NK-92 treated with Interleukin-12 subunit alpha and Interleukin-12 subunit beta, amount 100 ng/mL, for 24 hours (cell line): ENCODE measurements around the gene CCDC63.

Source experiments
- DNase-seq: peaks from one replicate; lab custom pipeline; 2025; lab: John Stamatoyannopoulos, UW

The CCDC63 gene

GRCh38 chr12:110885152-110885840 is 38.5 kb downstream of the CCDC63 start:
- DNase-seq = no peak

- DNase-seq = no peak
These were observed 41.6 kb downstream of the CCDC63 start for GRCh38 chr12:110888256-110888991.

GRCh38 chr12:110889361-110889760 is 42.6 kb downstream of the CCDC63 start:
- no peak for DNase-seq

GRCh38 chr12:110893956-110894355 is 47.2 kb downstream of the CCDC63 start:
- no peak for DNase-seq

- DNase-seq = no peak
These were observed 49.8 kb downstream of the CCDC63 start for GRCh38 chr12:110896559-110896958.

DNA sequence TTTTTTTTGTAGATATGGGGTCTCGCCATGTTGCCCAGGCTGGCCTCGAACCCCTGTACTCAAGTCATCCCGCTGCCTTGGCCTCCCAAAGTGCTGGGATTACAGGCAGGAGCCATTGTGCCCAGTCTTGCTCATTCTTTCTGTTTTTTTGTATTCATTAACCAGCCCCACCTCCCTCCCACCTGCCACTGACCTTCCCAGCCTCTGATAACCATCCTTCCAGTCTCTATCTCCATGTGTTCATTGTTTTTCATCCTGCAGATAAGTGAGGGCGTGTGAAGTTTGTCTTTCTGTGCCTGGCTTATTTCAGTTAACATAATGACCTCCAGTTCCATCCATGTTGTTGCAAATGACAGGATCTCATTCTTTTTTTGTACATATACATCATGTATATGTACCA is 54.6 kb downstream of the CCDC63 start:
- DNase-seq = no peak

DNA sequence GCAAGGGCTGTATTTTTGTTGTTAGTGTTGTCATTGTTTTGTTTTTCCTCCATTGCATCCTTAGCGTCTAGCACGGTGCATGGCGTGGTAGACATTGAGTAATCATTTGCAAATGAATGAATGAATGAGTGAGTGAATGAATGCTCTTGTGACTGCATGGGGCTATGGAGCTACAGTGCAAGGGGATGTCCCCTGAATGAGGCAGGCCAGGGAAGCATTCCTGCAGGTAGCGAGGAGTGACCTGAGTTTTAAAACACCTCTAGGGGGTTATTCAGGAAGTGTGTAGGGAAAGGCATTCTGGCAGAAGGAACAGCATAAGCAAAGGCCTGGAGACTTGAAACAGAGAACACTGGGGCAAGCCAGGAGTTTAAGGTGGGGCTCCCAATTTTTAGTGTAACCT is 56.7 kb downstream of the CCDC63 start:
- DNase-seq = no peak

DNA sequence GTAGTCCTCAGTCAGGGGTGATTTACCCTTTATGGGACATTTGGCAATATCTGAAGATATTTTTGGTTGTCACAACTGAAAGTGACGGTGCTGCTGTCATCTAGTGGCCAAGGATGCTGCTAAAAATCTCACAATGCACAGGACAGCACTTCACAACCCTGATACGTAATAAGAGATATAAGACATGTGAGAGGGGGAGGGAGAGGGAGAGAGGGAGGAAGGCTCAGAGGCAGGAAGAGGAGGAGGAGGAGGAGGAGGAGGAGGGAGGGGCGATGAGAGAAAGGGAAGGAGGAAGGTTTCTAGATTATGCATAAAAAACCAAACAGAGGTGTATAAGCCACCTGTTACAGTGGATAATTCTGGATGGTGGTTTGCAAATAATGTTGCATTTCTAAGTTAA is 59.3 kb downstream of the CCDC63 start:
- no peak for DNase-seq

- no peak for DNase-seq
These were observed 59.7 kb downstream of the CCDC63 start for GRCh38 chr12:110906516-110906915.

DNA sequence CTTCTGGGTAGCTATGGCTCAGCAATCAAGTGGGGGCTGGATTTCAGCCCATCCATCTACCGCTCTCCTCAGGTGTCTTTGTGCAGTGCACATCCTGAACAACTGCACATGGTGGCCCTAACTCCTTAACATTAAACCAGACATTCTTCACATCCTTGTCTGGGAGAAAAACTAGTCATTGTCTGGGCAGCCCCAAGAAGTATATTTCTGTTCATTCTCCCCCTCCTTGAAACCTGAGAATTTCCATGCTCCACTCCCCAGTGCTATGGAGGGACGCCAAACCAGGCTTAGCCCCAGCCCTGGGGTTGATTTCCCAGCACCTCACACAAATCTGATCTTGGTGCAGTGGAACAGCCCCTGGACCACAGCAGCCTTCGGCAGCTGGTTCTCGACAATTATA is 60.2 kb downstream of the CCDC63 start:
- DNase-seq = no peak

DNA sequence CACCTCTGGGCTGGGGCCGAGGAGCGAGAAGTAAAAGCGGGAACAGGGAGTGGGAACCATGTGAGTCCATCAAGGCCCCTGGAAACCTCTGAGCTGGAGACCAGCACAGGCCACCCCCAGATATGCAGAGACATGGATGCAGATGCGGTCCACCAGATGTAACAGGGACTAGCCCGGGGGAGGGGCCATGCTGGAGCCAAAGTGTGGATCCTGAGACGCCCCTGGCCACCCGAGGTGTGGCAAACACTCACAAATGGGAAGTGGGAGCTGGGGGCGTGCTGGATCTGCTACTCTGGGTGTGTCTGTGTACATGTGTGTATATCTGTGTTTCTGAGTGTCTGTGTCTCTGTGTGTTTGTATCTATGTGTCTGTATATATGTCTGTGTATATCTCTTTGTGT is 60.8 kb downstream of the CCDC63 start:
- DNase-seq = no peak

DNA sequence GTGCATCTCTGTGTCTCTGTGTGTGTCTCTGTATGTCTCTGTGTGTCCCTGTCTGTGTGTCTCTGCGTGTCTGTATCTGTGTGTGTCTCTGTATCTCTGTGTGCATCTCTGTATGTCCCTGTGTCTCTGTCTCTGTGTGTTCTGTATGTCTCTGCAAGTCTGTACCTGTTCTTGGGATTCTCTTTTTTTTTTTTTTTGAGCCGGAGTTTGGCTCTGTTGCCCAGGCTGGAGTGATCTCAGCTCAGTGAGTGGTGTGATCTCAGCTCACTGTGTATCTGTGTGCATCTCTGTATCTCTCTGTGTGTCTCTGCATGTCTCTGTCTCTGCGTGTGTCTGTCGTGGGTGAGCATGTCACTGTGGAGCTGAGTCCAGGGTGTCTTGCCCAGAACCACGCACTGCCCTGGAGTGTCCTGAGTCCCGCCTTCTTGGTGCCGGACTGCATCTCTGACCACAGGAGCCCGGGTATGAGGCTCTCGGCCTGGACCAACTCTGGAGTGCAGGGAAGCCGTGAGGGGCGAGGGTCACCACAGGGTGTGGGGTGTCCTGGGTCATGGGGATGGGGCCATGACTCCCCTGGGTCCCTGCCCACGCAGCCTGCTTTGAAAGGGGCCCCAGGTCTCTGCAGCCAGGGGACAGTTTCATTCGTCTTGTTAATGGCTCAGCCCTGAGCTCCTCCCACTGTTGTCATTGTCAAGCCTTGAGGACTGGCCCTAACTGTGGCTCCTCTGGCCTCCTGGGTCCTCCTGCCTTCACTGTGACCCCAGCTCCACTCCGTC is 61.8 kb downstream of the CCDC63 start:
- DNase-seq = no peak

- DNase-seq = no peak
These were observed 65.5 kb downstream of the CCDC63 start for GRCh38 chr12:110912263-110912662.

- DNase-seq = no peak
These were observed 66.6 kb downstream of the CCDC63 start for GRCh38 chr12:110913119-110914056.

GRCh38 chr12:110916295-110916875 is 69.6 kb downstream of the CCDC63 start:
- no peak for DNase-seq

DNA sequence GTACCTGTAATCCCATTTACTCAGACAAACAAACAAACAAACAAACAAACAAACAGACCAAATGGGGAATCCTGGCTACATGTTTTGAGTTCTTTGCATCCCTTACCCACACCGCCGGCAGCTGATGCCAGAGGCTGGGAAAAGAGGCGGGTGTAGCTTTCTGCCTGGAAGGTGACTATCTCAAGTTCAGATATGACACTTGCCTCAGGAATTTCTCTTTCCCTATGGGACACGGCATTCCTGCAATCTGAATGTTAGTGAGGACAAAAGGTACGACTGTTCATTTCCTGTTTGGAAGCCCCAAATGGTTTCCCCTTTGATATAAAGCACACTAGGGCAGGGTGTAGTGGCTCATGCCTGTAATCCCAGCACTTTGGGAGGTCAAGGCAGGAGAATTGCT is 70.7 kb downstream of the CCDC63 start:
- no peak for DNase-seq

DNA sequence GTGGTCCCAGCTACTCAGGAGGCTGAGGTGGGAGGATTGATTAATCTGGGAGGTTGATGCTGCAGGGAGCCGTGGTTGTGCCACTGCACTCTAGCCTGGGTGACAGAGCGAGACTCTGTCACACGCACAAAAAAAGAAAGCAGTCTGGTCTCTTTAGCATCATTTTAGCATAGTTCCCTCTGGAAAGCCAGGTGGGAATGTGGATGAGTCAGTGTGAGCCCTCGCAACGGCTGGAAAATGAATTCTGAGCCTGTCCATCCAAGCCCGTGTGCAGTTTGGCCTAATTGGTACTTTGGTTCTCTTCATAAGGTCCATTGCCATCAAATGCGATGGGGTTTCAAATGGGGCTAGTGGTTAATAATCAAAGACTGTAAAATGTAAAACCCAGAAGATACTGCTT is 71.2 kb downstream of the CCDC63 start:
- DNase-seq = no peak

GRCh38 chr12:110919720-110920119 is 72.9 kb downstream of the CCDC63 start:
- no peak for DNase-seq

DNA sequence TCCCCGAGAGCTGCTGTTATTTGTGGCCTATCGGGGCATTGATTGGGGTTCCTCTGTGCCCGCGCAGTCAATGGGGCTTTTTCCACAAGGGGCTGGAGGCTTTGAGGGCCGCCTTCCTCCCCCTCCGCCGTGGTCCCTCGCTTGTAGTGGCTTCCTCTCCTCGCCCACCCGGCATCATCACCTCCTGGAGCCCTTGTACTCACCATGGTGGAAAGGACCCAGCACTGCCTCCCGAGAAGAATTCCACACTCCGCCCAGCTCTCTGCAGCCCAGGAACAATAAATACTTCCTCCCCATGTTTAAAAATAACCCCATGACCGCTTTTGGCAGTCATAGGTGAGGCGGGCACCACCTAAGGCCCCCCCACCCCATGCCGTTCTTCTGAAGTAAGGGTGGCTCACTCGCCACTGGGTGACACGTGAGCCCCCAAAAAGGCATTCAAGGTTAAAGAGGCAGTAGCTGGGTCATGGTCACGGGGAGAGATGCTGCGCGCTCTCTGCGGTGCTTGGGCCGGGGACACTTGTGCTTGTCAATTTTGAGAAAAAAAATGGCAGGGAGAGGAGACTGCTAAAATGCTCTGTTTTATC is 73.6 kb downstream of the CCDC63 start, which contains the start of gene MYL2:
Gene MYL2 (minus strand): TSS at position 256 of the 587 bp plus-strand sequence. CDS start 50 bp downstream, at position 206.
- DNase-seq = no peak

DNA sequence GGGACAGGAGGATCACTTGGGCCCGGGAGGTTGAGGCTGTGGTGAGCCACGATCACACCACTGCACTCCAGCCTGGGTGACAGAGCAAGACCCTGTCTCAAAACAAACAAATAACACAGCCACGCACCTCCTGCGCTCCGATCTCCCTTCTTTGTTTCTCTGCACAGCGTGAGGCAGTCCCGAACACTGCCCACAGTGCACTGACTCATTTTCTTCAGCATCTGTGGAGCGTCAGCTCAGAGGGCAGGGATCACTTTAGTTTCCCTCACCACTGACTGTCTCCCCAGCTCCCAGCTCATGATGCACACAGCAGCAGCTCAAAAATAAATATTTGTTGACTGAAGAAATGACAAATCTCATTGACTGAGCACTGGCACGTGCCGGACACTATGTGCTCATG is 74.5 kb downstream of the CCDC63 start:
- DNase-seq = no peak

DNA sequence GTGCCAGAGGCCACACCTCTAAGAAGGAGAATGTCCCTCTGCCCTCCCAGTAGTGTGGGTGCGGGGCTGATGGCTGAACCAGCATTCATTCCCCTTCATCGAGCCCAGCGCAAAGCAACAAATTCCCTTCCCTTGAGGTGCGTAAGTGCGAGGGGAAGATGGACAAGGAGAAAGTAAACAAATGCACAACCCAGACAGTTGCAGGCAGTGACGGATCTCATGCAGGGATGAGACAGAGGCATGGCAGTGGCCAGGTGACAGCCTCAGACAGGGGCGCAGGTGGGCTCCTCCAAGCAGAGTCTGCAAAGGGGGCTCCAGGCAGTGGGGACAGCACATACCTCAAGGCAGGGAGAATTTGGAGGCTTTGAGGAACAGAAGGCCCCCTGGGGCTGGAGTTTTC is 75.9 kb downstream of the CCDC63 start:
- DNase-seq = no peak
